ENCODE measurements around the gene IFI44L.

DNA sequence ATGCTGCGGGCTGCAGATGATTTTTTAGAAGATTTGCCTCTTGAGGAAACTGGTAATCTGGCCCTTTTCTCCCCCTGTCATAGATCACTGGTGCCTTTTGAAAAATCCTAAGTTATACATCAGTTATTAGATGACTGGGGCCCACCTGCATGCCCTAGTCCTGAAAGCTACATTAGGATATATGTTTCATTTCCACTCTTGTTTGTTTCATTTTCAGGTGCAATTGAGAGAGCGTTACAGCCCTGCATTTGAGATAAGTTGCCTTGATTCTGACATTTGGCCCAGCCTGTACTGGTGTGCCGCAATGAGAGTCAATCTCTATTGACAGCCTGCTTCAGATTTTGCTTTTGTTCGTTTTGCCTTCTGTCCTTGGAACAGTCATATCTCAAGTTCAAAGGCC, 21.3 kb downstream of the IFI44L start:
- TF ChIP-seq, protein P1, sequence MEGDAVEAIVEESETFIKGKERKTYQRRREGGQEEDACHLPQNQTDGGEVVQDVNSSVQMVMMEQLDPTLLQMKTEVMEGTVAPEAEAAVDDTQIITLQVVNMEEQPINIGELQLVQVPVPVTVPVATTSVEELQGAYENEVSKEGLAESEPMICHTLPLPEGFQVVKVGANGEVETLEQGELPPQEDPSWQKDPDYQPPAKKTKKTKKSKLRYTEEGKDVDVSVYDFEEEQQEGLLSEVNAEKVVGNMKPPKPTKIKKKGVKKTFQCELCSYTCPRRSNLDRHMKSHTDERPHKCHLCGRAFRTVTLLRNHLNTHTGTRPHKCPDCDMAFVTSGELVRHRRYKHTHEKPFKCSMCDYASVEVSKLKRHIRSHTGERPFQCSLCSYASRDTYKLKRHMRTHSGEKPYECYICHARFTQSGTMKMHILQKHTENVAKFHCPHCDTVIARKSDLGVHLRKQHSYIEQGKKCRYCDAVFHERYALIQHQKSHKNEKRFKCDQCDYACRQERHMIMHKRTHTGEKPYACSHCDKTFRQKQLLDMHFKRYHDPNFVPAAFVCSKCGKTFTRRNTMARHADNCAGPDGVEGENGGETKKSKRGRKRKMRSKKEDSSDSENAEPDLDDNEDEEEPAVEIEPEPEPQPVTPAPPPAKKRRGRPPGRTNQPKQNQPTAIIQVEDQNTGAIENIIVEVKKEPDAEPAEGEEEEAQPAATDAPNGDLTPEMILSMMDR (IDR thresholded peaks at IDR 0.05; ENCODE audit: insufficient read depth, low read length, poor library complexity, severe bottlenecking) = no peak
- TF ChIP-seq EZH2phosphoT487 (conservative IDR thresholded peaks at IDR 0.05; ENCODE audit: low read length) = no peak

All from SU-DHL-6 (cell line).